OCI-LY3 (cell line): Measurements from ENCODE around the gene MAGI2.

Experiments
- EZH2phosphoT487 ChIP-seq: fragments of 200-600 bp; shearing (Covaris generic); IDR thresholded peaks from 2 replicates; pipeline ENCODE4 v1.6.1; 2018; ENCODE audit warnings: antibody characterized with exemption, mixed run types, low read depth
- TF ChIP-seq, protein P1 (sequence below): fragments of 200-600, 300-600 bp; sonication (generic); IDR thresholded peaks from 2 replicates; pipeline ENCODE4 v1.5.1; 2014; ENCODE audit warnings: antibody characterized with exemption, low read length, low read depth

DNA sequence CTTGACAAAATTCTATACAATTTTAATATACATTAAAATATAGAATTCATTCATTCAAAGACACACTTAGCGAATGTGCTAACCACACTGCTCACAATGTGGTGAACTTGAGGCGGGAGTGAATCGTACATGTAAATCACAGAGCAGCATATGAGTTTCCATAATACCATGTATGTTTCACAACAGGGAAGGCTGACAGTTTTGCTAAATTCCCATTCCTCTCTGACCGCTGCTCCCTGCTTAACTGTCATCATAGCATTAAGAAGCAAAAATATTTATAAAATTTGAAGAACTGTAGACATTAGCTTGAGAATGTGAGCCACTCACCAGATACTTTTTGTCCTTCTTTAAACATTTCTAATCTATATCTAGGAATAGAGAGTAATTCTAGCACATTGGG is 763.3 kb downstream of the MAGI2 start:
- TF ChIP-seq, protein P1, sequence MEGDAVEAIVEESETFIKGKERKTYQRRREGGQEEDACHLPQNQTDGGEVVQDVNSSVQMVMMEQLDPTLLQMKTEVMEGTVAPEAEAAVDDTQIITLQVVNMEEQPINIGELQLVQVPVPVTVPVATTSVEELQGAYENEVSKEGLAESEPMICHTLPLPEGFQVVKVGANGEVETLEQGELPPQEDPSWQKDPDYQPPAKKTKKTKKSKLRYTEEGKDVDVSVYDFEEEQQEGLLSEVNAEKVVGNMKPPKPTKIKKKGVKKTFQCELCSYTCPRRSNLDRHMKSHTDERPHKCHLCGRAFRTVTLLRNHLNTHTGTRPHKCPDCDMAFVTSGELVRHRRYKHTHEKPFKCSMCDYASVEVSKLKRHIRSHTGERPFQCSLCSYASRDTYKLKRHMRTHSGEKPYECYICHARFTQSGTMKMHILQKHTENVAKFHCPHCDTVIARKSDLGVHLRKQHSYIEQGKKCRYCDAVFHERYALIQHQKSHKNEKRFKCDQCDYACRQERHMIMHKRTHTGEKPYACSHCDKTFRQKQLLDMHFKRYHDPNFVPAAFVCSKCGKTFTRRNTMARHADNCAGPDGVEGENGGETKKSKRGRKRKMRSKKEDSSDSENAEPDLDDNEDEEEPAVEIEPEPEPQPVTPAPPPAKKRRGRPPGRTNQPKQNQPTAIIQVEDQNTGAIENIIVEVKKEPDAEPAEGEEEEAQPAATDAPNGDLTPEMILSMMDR: no peak
- TF ChIP-seq EZH2phosphoT487: no peak
